H9 (cell line): ENCODE measurements around the gene PUM1. TPM values are rescaled to one million over a fixed set of nuclear protein-coding genes. Genes with fewer than 3 reads are reported as not detected.

ENCODE experiments used
- DNase-seq: peaks from one replicate; pipeline ENCODE4 v3.0.0-alpha.2; 2017
- H2AFZ ChIP-seq: one replicate; pipeline ENCODE4 v1.6.1; 2013; ENCODE audit warnings: mild to moderate bottlenecking, low read length, control low read depth, moderate library complexity
- H2AK5ac ChIP-seq: 2 replicates; pipeline ENCODE4 v1.6.1; 2013; ENCODE audit warnings: low read length, control low read depth, mixed read lengths; ENCODE audit not compliant: insufficient read length
- H2BK120ac ChIP-seq: one replicate; pipeline ENCODE4 v1.6.1; 2013; ENCODE audit warnings: low read depth, mild to moderate bottlenecking, low read length, control low read depth, inconsistent platforms; ENCODE audit not compliant: poor library complexity, severe bottlenecking
- H2BK12ac ChIP-seq: 2 replicates; pipeline ENCODE4 v1.6.1; 2013; ENCODE audit warnings: low read length, control low read depth, mixed read lengths, low read depth; ENCODE audit not compliant: insufficient read length
- H2BK15ac ChIP-seq: 2 replicates; pipeline ENCODE4 v1.6.1; 2013; ENCODE audit warnings: low read depth, low read length, control low read depth
- H2BK20ac ChIP-seq: one replicate; pipeline ENCODE4 v1.6.1; 2013; ENCODE audit warnings: low read depth, mild to moderate bottlenecking, low read length, control low read depth, inconsistent platforms; ENCODE audit not compliant: poor library complexity, severe bottlenecking
- H2BK5ac ChIP-seq: 2 replicates; pipeline ENCODE4 v1.6.1; 2013; ENCODE audit warnings: low read length, control low read depth, mixed read lengths; ENCODE audit not compliant: insufficient read length
- H3K14ac ChIP-seq: 2 replicates; pipeline ENCODE4 v1.6.1; 2013; ENCODE audit warnings: low read length, control low read depth; ENCODE audit not compliant: insufficient read depth
- H3K18ac ChIP-seq: 2 replicates; pipeline ENCODE4 v1.6.1; 2013; ENCODE audit warnings: low read depth, mild to moderate bottlenecking, mixed read lengths, low read length, control low read depth; ENCODE audit not compliant: insufficient read length
- H3K23ac ChIP-seq: 2 replicates; pipeline ENCODE4 v1.6.1; 2013; ENCODE audit warnings: low read length, control low read depth, mixed read lengths, low read depth; ENCODE audit not compliant: insufficient read length
- H3K23me2 ChIP-seq: 2 replicates; pipeline ENCODE4 v1.6.1; 2013; ENCODE audit warnings: low read depth, mild to moderate bottlenecking, mixed read lengths, low read length, control low read depth; ENCODE audit not compliant: insufficient read length, poor library complexity, severe bottlenecking
- H3K27ac ChIP-seq: 2 replicates; pipeline ENCODE4 v1.5.1; 2013; ENCODE audit warnings: low read length, control low read depth, mixed read lengths, low read depth; ENCODE audit not compliant: insufficient read length
- H3K27me3 ChIP-seq: 2 replicates; pipeline ENCODE4 v1.6.1; 2013; ENCODE audit warnings: low read length, control low read depth, inconsistent platforms; ENCODE audit not compliant: insufficient read depth
- H3K4ac ChIP-seq: 2 replicates; pipeline ENCODE4 v1.6.1; 2013; ENCODE audit warnings: low read depth, mild to moderate bottlenecking, control low read depth, inconsistent platforms, low read length, moderate library complexity
- H3K4me1 ChIP-seq: 2 replicates; pipeline ENCODE4 v1.6.1; 2013; ENCODE audit warnings: low read length, control low read depth, inconsistent platforms; ENCODE audit not compliant: insufficient read depth
- H3K4me2 ChIP-seq: 2 replicates; pipeline ENCODE4 v1.6.1; 2013; ENCODE audit warnings: low read length, control low read depth, mixed read lengths; ENCODE audit not compliant: insufficient read length, insufficient read depth
- H3K56ac ChIP-seq: 2 replicates; pipeline ENCODE4 v1.6.1; 2013; ENCODE audit warnings: low read depth, mild to moderate bottlenecking, mixed read lengths, low read length, control low read depth; ENCODE audit not compliant: insufficient read length
- H3K79me1 ChIP-seq: 2 replicates; pipeline ENCODE4 v1.6.1; 2013; ENCODE audit warnings: low read depth, mild to moderate bottlenecking, moderate library complexity, low read length, control low read depth, inconsistent platforms; ENCODE audit not compliant: insufficient read depth, poor library complexity, severe bottlenecking
- H3K79me2 ChIP-seq: 2 replicates; pipeline ENCODE4 v1.6.1; 2013; ENCODE audit warnings: low read length, control low read depth, inconsistent platforms; ENCODE audit not compliant: insufficient read depth
- H3K9ac ChIP-seq: 2 replicates; pipeline ENCODE4 v1.6.1; 2013; ENCODE audit warnings: low read length, control low read depth, mixed read lengths; ENCODE audit not compliant: insufficient read length; ENCODE audit errors: extremely low read depth
- H3K9me3 ChIP-seq: one replicate; pipeline ENCODE4 v1.6.1; 2013; ENCODE audit warnings: low read depth, low read length, inconsistent platforms; ENCODE audit not compliant: control insufficient read depth
- H3T11ph ChIP-seq: one replicate; pipeline ENCODE4 v1.6.1; 2013; ENCODE audit warnings: mild to moderate bottlenecking, low read length, control low read depth, inconsistent platforms
- H4K20me1 ChIP-seq: one replicate; pipeline ENCODE4 v1.6.1; 2013; ENCODE audit not compliant: control insufficient read depth, insufficient read length, insufficient read depth
- H4K5ac ChIP-seq: 2 replicates; pipeline ENCODE4 v1.6.1; 2013; ENCODE audit warnings: low read depth, mild to moderate bottlenecking, mixed read lengths, low read length, control low read depth; ENCODE audit not compliant: insufficient read length
- H4K8ac ChIP-seq: replicated peaks from 2 replicates; pipeline ENCODE4 v1.6.1; 2013; ENCODE audit warnings: low read length, control low read depth, mixed read lengths, low read depth; ENCODE audit not compliant: insufficient read length
- H4K91ac ChIP-seq: 2 replicates; pipeline ENCODE4 v1.6.1; 2013; ENCODE audit warnings: low read depth, mild to moderate bottlenecking, moderate library complexity, mixed read lengths, low read length, control low read depth; ENCODE audit not compliant: insufficient read length
- H3K27ac Mint-ChIP-seq, 3 experiments: 2 replicates in 2 of 3; 3 replicates in 1 of 3; pipeline ENCODE4 v1.8.0; 2020 to 2021; ENCODE audit warnings: mixed read lengths in 3 of 3, mild to moderate bottlenecking in 1 of 3, moderate library complexity in 1 of 3
- H3K27me3 Mint-ChIP-seq: 2 replicates; pipeline ENCODE4 v1.8.0; 2021; ENCODE audit warnings: low read depth, mild to moderate bottlenecking, moderate library complexity, mixed read lengths
- H3K36me3 Mint-ChIP-seq, 3 experiments: 2 replicates in 2 of 3; 3 replicates in 1 of 3; pipeline ENCODE4 v1.8.0; 2020 to 2021; ENCODE audit warnings: low read depth in 3 of 3, mixed read lengths in 3 of 3; ENCODE audit not compliant: insufficient read depth in 1 of 3
- H3K4me1 Mint-ChIP-seq, 2 experiments: 2 replicates each; pipeline ENCODE4 v1.8.0; 2020; ENCODE audit warnings: mixed read lengths in 2 of 2
- H3K4me3 Mint-ChIP-seq, 2 experiments: 2 replicates in 1 of 2; 3 replicates in 1 of 2; pipeline ENCODE4 v1.8.0; 2020 to 2021; ENCODE audit warnings: mild to moderate bottlenecking in 2 of 2, mixed read lengths in 2 of 2, moderate library complexity in 1 of 2
- H3K9me3 Mint-ChIP-seq, 2 experiments: 2 replicates in 1 of 2; 3 replicates in 1 of 2; pipeline ENCODE4 v1.8.0; 2020; ENCODE audit warnings: mild to moderate bottlenecking in 2 of 2, mixed read lengths in 2 of 2, moderate library complexity in 1 of 2
- CTCF ChIP-seq: fragments of 200-600 bp; sonication (generic); conservative IDR thresholded peaks from 3 replicates; pipeline ENCODE4 v1.8.0; 2021; ENCODE audit warnings: antibody characterized with exemption, mild to moderate bottlenecking
- WGBS: extraction: QIAGEN DNeasy Blood & Tissue Kit; methylation state at CpG from one replicate; pipeline ENCODE4 v1.1.7; 2013; ENCODE audit warnings: missing lambda C conversion rate, low lambda C conversion rate, mixed read lengths; ENCODE audit not compliant: insufficient read length; ENCODE audit errors: extremely low coverage; 5-methylcytosine and 5-hydroxymethylcytosine counted together
- total RNA-seq: library from RNA; stranded (reverse); gene quantifications from 2 replicates; pipeline ENCODE4 v1.2.1, GENCODE V29; 2021

PUM1 gene
- total RNA-seq, 1 experiment from 2014 or later, result 164 TPM

DNA sequence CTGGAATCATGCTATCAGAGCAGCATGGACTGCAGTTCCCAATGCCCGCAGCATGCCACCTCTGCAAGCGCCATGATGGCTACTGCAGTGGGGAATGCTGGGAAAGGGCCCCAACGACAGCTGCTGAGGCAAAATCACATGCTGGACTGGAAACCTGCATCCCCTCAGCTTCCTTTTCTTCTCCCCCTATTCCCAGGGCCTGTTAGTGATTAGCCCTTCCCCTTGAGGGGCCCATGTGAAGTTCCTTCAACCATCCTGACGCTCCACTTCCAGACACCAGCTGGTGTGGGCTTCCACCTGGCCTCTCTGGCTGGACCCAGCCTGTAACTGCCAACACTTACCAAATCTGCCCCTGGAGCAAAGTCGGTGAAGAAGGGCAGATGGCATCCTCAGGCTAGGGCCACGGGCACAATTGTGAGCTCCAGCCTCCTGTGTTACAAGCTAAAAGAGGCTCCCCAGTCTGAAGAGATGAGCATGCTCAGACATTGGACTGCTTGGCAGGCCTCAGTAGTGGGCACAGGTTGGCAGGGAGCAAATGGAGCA lies 134.8 kb downstream of the PUM1 start:
- no peak overlapping the region for H4K5ac ChIP-seq
- no peaks in the 10 kb centered on the region for H3K4me1 ChIP-seq
- no peak overlapping the region for H2BK120ac ChIP-seq
- no peak overlapping the region for H2AK5ac ChIP-seq
- no peak for TF ChIP-seq CTCF
- H3K4ac ChIP-seq, result no peak overlapping the region
- no peak overlapping the region for H2AFZ ChIP-seq
- no peak for DNase-seq
- H3K18ac ChIP-seq, result no peak overlapping the region
- no peak overlapping the region for H4K91ac ChIP-seq
- H4K20me1 ChIP-seq, result no peaks in the 10 kb centered on the region
- no peak overlapping the region; the same call in 1 of the 2 replicates for H3K14ac ChIP-seq
- no peak overlapping the region for H3K27ac ChIP-seq
- Mint-ChIP-seq H3K36me3 (peaks cover 9 to 37% (median 31%) of the 10 kb centered on the region in 3 experiments; a peak in 6 of 7 replicates), H3K9me3 (no peaks in the 10 kb centered on the region), H3K27ac (peak overlapping the region in 2 of 3 experiments; percentile 56 to 85; a peak in 3 of 7 replicates), H3K4me3 (no peak overlapping the region), H3K27me3 (no peaks in the 10 kb centered on the region), H3K4me1 (peaks cover 3 to 11% of the 10 kb centered on the region in 2 experiments)
- no peaks in the 10 kb centered on the region for H3K79me2 ChIP-seq
- no peaks in the 10 kb centered on the region for H3K27me3 ChIP-seq
- no peak overlapping the region for H3K4me2 ChIP-seq
- H3K9ac ChIP-seq, result no peak overlapping the region
- WGBS, result no CpG with 5 or more reads among the region's 6 CpGs
- no peaks in the 10 kb centered on the region for H3K9me3 ChIP-seq
- H2BK12ac ChIP-seq, result no peak overlapping the region
- H3K56ac ChIP-seq, result no peak overlapping the region
- H3K23me2 ChIP-seq, result no peaks in the 10 kb centered on the region
- no peak overlapping the region for H2BK20ac ChIP-seq
- H3T11ph ChIP-seq, result no peak overlapping the region
- H4K8ac ChIP-seq, result no peak overlapping the region
- H2BK5ac ChIP-seq, result no peak overlapping the region
- H3K79me1 ChIP-seq, result no peaks in the 10 kb centered on the region
- no peak overlapping the region for H3K23ac ChIP-seq
- no peak overlapping the region for H2BK15ac ChIP-seq
